GM12864 (cell line): ENCODE measurements around the gene MGAT4C.
"Not testable (repeated sequence)": the region's sequence is repeated elsewhere in the genome, so short reads cannot be mapped to it uniquely, and the experiment has no call there.

Experiments used
- DNase-seq: peaks from one replicate; pipeline ENCODE4 v3.0.0-alpha.2; 2011; ENCODE audit warnings: low read depth
- H3K4me3 ChIP-seq: 2 replicates; pipeline ENCODE4 v1.5.1; 2011; ENCODE audit warnings: mild to moderate bottlenecking, low read depth, low read length, control low read depth
- TF ChIP-seq, protein P1 (sequence below): IDR thresholded peaks from 2 replicates; pipeline ENCODE4 v1.5.1; 2011; ENCODE audit warnings: low read depth, mild to moderate bottlenecking, moderate library complexity, low read length, control low read depth, inconsistent platforms; ENCODE audit errors: missing control alignments

Gene MGAT4C

DNA sequence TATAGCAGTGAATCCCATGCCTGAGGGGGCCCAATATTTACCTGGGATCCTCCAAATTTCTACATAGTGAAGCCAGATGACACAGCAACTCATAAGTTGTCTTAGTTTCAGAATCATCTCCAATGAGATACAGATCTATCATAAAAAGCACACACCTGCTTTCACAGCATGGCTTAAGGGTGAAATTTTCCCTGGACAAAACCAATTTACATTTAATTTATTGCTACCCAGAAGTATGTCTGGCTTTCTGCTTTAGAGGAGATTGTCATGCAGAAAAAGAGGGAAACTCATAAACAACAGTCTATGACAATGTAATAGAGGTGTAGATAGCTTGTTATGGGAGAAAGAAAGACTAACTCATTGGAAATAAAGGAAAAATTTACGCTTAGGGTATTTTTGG is 113.0 kb downstream of the MGAT4C start:
- no peak for DNase-seq
- no peak overlapping the region for H3K4me3 ChIP-seq
- TF ChIP-seq, protein P1, sequence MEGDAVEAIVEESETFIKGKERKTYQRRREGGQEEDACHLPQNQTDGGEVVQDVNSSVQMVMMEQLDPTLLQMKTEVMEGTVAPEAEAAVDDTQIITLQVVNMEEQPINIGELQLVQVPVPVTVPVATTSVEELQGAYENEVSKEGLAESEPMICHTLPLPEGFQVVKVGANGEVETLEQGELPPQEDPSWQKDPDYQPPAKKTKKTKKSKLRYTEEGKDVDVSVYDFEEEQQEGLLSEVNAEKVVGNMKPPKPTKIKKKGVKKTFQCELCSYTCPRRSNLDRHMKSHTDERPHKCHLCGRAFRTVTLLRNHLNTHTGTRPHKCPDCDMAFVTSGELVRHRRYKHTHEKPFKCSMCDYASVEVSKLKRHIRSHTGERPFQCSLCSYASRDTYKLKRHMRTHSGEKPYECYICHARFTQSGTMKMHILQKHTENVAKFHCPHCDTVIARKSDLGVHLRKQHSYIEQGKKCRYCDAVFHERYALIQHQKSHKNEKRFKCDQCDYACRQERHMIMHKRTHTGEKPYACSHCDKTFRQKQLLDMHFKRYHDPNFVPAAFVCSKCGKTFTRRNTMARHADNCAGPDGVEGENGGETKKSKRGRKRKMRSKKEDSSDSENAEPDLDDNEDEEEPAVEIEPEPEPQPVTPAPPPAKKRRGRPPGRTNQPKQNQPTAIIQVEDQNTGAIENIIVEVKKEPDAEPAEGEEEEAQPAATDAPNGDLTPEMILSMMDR: no peak

DNA sequence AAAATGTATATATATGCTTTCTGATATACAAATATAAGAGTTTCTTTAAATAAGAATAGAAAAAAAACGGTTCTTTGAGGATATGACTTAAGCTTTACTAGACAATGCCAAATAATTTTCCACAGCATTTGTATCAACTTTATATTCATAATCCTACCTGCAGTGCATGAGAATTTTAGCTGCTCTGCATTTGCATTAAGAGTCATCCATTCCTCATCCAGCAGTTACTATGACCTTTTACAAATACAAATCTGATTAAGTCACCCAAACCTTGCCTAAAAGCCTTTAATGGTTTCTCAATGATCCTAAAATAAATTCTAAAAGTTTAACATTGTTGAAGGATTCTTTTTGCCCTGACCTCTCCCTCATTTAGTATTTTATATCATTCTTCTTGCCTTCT is 116.5 kb downstream of the MGAT4C start:
- TF ChIP-seq, protein P1: no peak
- H3K4me3 ChIP-seq: no peak overlapping the region
- DNase-seq: no peak

DNA sequence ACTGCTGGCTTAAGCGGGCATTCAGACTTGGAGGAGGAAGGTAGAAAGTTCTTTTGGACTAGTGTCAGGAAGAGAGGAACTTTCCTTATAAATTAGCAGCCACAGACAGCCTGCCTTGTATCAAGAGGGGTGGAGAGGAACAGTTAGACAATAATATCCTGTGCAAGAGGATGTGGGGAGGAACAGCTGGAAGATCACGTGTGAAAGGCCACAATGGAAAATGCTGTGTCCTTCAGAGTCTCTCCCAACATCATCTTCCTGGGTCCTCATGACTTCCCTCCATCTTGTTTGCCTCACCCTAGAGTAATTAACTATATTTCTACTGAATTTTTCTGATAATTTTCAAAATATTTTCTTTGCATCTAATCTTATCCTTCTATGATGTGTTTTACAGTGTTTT is 117.4 kb downstream of the MGAT4C start:
- DNase-seq: no peak
- H3K4me3 ChIP-seq: no peak overlapping the region
- TF ChIP-seq, protein P1: no peak

DNA sequence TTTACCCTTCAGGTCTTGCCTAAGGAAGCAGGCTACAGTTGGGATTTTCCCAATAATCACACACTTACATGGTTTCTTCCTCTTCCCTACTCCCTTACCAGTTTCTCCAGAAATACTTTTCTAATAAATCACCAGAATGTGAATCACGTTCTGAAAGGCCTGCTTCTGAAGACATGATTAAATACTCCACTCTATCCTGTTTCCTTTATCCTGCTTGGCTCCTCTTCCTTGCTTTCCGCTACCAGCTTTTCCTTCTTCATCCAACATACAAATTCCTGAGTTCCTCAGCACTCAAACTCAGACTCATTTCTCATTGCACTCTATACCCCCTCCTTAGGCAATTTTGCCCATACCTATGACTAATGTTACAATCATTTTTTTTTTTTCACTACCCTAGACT is 118.3 kb downstream of the MGAT4C start:
- no peak for DNase-seq

DNA sequence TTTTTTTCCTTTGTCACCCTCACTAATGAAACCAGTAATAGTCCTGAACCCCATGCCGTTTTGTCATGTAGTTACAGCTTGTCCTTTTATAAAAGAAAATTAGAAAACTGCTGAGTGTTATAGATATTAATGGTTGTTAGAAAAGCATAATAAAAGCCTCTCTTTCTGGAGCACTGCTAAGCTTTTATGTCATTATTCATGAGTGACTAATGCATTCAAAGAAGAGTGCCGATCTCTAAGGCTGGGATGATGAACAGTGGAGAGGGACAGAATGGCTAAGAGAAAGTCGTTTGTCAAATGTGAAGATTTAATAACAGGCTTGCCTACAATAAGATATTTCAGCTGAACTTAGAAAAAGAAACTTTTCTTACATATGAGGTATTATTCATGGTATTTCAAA is 121.6 kb downstream of the MGAT4C start:
- no peak overlapping the region for H3K4me3 ChIP-seq
- TF ChIP-seq, protein P1: no peak
- no peak for DNase-seq

More for the DNA sequence above, 118.3 kb downstream of the MGAT4C start:
- TF ChIP-seq, protein P1: no peak
- no peak overlapping the region for H3K4me3 ChIP-seq

DNA sequence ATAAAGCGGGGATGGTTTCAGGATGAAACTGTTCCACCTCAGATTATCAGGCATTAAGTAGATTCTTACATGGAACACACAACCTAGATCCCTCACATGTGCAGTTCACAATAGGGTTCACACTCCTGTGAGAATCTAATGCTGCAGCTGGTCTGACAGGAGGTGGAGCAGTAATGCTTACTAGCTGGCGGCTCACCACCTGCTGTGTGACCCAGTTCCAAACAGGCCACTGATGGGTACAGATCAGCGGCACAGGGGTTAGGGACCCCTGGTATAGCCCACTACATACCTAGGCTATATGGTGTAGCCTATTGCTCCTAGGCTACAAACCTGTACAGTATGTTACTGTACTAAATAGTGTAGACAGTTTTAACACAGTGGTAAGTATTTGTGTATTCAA is 129.3 kb downstream of the MGAT4C start:
- not testable (repeated sequence) for H3K4me3 ChIP-seq, DNase-seq

DNA sequence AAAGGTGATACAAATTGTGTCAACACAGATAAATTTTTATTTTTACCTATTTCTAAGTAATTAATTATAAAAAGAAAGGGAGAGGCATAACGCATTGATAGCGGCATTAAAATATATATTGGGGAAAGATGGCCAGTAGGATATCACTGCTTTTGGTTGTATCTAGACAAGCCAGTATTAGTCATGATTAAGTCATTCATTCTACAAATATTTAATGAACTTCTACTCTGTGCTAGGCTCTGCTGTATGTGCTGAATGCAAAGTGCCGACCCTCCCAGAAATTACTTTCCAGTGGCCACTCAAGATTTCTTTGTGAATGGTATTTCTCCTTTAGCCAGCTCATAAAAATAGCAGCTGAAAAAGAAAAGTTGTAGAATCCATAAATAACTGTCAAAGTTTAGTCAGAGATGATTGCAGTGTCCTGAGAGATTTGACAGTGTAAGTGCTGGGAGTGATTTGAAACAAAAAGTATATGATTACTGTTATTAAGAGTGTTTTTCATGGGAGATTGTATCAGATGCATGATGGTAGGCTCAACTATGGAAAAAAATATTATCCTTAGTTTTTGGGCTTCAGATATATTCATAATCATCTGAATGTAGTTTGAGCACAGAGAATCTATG is 133.2 kb downstream of the MGAT4C start:
- no peak overlapping the region for H3K4me3 ChIP-seq
- DNase-seq: no peak
- TF ChIP-seq, protein P1: no peak
